Prostate gland (tissue), 2 donors: Measurements from ENCODE around the gene TRIO.

Experiments used
- POLR2AphosphoS5 ChIP-seq: sonication (generic); formaldehyde crosslinking; IDR thresholded peaks from one replicate; pipeline ENCODE4 v1.6.1; 2017; ENCODE audit warnings: antibody characterized with exemption
- TF ChIP-seq, protein P1 (sequence below), 4 experiments: fragments of 200-600 bp in 2 of 4; fragments of 450-650 bp in 2 of 4; sonication (generic) in 2 of 4; IDR thresholded peaks; 1 replicate in 3 of 4; 2 replicates in 1 of 4; pipeline ENCODE4 v1.5.1; 2016 to 2019; ENCODE audit warnings: antibody characterized with exemption in 4 of 4, mild to moderate bottlenecking in 2 of 4, moderate library complexity in 2 of 4

DNA sequence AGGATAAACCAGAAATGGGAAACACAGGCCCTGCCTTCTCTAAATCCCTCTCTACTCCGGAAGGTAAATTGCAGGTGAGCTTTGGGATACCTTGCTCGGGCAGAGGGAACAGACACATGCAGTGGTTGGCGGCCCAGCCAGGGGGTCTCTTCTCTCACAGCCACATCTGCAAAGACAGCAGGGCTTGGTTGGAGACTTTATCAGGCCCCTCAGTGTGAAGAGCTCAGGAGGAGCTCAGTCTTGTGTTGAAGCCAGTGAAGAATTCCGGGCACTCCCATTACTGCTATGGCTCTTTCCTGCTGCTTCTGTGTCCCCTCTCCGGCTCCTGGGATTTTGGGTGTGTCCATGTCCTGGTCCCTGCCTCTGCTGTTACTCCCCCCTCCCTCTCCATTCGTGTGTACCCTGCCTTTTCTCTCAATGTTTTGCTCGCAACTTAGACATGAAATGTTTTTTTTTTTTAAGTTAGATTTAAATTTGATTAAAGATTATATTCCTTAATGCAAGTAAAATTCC, 99.8 kb downstream of the TRIO start:
- TF ChIP-seq, protein P1, sequence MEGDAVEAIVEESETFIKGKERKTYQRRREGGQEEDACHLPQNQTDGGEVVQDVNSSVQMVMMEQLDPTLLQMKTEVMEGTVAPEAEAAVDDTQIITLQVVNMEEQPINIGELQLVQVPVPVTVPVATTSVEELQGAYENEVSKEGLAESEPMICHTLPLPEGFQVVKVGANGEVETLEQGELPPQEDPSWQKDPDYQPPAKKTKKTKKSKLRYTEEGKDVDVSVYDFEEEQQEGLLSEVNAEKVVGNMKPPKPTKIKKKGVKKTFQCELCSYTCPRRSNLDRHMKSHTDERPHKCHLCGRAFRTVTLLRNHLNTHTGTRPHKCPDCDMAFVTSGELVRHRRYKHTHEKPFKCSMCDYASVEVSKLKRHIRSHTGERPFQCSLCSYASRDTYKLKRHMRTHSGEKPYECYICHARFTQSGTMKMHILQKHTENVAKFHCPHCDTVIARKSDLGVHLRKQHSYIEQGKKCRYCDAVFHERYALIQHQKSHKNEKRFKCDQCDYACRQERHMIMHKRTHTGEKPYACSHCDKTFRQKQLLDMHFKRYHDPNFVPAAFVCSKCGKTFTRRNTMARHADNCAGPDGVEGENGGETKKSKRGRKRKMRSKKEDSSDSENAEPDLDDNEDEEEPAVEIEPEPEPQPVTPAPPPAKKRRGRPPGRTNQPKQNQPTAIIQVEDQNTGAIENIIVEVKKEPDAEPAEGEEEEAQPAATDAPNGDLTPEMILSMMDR (IDR thresholded peaks at IDR 0.05) = no peak
- no peak for TF ChIP-seq POLR2AphosphoS5
